NCI-H2107 treated with DMSO at 0.1 percent for 48 hours (cell line): ENCODE data around the gene CEACAM18.
"Not testable (repeated sequence)": the region's sequence is repeated elsewhere in the genome, so short reads cannot be mapped to it uniquely, and the experiment has no call there.

Experiments
- DNase-seq: peaks from one replicate; lab custom pipeline; 2025; ENCODE audit not compliant: unreplicated experiment; lab: John Stamatoyannopoulos, UW

Gene CEACAM18

DNA sequence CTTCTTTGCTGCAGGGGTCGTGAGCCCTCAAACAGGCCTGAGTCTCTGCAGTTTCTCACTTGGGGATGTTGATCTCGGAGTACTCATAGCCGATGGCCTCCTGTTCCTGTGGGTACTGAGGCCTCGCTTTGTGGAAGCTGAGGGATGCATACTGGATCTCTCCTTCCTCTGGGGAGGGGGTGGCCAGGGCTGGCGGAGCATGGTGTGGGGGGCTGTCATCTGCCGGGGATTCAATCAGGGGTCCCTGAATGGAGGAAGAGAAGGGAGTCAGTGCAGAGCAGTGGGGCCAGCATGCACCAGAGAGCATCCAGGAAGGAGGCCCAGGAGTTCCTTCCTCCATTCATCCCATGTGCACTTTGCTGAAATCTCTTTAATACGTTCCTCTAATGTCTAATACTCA is 13.2 kb downstream of the CEACAM18 start:
- no peak for DNase-seq

- DNase-seq: no peak
These were observed 15.4 kb downstream of the CEACAM18 start for GRCh38 chr19:51493776-51494175.

GRCh38 chr19:51497666-51498065 is 19.3 kb downstream of the CEACAM18 start:
- no peak for DNase-seq

DNA sequence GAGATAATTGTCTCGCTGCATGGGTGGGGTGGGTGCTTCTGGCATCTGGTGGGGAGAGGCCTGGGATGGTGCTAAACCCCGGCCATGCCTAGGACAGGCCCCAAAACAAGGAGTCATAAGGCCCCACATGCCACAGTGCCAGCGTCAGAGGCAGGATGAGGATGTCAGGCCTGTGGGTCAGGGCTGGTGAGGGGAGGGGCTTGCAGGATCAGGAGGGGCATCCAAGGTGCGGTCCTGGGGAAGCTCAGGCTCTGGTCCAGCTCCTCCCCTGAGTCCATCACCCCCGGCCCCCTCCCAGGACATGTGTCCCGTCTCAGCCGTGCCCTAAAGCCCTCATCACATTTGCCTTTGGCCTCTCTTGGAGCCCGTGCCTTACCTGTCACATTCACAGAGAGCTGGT is 22.6 kb downstream of the CEACAM18 start:
- not testable (repeated sequence) for DNase-seq

DNA sequence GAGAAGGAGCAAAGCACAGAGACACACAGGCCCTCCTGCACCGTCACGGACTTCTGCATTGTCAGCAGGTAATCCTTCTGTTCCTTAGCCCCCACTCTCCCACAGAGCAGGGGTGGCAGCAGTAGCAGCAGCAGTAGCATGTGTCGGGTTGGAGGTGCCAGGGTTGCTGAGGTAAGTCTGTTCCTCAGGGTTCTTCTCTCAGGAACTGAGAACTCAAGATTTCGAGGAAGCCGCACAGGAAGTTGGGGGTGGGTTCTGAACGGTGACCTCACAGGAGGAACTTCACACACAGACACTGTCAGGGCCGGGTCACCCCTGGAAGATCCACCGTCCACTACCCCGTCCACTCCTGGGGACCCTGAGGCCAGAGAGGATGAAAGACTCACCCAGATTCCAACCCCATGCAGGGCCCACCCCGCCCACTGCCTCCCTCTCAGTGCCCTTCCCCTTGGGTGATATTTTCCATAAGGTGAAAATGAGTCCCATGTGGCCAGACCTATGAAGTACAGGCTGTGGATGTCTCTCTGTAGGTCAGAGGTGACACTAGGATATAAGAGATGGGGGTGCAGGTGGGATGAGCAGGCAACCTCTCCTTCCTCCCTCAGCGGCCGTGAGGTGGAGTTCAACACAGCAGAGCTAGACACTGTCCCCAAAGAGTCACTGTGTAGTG is 23.4 kb downstream of the CEACAM18 start, which contains the start of gene SIGLEC12:
Gene SIGLEC12 (minus strand): TSS at position 207 of the 670 bp plus-strand sequence. CDS start 67 bp downstream, at position 140.
- no peak for DNase-seq

DNA sequence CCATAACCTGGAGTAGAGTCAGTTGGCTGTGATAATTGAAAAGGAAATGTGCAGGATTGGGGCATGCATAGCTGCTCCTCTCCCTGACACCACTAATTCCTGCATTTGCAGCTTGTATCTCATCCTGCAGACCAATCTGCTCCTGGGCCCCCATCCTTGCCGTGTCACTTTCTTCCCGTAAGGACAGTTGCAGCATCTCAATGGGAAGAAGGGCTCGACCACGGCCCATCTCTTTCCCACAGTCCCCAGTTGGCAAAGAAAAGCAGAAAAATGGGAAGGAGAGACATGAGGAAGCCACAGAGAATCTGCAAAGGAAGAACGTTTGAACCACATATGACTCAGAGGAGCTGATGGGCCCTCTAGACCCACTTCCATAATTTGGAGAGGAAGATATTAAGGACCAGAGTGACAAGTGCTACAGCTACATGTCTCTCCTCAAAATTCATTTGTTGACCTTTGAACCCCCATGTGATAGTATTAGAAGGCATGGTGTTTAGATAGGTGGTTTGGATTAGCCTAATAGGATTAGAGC is 25.0 kb downstream of the CEACAM18 start:
- DNase-seq: no peak

- DNase-seq: no peak
These were observed 25.6 kb downstream of the CEACAM18 start for GRCh38 chr19:51503896-51504295.

DNA sequence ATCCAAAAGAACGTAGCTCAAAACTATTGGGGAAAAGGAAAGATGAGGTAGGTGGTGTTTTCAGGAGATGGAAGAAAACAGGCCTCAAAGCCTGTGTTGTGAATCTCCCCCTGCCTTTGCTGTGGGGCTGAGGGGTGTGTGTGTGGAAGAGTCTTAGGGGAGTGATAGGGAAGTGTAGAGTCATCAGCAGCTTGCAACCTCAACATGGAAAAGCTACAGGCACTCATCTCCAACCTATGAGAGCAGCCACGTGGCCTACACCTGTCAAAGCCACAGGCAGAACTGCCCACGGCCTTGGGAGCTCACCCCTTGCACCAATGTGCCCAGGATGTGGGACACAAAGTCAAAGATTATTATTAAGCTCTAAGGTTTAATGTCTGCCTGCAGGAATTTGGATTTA is 27.6 kb downstream of the CEACAM18 start:
- no peak for DNase-seq

DNA sequence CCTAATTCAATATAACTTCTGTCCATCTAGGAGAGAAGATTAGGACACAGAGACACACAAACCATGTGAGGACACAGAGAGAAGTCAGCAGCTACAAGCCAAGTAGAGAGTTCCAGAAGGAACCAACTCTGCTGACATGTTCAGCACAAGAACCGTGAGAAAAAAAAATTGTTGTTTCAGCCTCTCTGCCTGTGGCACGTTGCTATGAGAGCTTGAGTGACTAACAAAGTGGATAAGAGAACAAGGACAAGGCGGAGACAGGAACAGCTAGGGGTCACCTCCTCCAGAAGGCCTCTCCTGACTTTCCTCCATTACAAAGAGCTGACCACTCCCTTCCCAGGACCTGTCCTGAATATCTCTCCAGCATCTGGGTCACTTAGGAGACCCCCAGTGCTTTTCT is 28.9 kb downstream of the CEACAM18 start:
- DNase-seq: no peak

- DNase-seq: no peak
These were observed 29.3 kb downstream of the CEACAM18 start for GRCh38 chr19:51507640-51508058.

DNA sequence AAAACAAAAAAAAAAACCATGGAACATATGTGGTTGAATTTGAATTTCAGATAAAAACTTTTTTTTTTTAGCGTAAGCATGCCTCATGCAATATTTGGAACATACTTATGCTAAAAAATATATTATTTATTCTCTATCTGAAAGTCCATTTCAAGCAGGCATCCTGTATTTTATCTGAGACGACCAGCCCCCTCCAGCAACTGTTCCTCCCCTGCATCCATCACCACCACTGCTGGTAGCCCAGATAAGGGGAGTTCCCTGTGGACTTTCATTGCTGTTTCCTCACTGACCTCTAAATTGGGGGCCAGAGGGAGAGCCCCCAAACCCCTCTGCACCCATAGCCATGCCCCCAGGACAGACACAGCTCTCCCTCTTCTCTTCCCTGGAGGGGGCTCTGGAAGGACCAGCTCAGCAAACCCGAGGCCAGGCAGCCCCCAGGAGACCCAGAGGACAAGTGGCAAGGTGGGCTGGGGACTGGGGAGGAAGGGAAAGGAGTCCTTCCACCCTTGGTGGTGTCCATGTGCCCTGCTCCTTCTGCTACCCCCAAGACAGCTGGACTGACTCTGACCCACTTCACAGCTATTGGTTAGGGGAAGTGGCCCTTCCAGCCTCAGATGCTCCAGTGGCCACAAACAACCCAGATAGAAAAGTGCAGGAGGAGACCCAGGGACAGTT is 29.9 kb downstream of the CEACAM18 start:
- no peak for DNase-seq

DNA sequence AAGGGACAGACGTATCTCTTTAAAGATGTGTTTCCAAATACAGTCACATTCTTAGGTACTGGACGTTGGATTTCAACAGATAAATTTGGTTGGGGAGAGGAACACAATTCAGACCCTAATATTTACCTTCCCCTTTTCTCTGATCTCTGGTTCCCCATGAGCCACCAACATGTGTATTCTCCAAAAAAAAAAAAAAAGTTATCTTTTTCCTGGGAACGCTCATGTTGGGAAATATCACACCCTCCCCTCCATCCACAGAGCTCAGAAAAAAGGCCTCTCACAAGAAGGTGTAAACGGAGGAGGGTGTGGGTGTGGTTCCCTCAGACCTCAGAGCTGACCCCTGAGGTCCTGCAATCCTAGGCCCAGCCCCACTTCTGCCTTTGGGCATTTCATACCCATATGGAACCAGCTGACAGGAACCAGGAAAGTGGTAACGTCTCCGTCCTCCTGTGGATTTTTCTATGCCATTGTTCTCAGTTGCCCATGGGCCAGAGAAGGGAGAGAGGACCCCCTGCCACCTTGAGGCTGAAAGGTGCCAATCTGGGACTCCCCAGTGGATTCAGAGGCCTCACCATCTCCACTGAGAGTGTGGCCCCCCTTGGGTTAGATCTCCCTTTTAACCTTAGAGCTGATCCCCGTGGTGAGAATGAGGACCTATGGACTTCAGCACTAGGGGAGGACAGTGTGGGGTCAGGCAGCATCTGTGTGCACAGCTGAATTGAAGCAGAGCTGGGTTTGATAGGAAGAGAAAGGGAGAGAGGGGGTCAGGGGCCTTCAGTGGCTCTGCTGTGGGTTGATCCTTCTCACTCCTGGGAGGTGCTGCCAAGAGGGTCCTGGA is 31.7 kb downstream of the CEACAM18 start:
- no peak for DNase-seq

DNA sequence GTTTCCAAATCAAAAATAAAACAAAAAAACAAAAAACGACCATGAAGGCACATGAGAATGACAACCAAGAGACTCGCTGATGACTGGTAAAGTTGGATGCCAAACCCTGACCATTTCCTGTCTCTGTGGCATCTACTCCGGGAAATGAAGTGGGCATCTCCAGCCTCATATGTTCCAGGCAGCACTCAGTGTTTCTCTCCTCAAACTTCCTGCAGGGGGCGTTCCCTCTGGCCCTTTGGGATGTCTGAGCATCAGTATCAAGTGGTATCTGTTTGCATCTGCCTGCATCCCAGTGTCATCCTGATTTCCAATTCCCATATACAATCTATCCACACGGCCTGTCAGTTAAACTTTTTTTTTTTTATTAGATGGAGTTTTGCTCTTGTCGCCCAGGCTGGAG is 33.0 kb downstream of the CEACAM18 start:
- DNase-seq: no peak

- DNase-seq: no peak
These were observed 35.6 kb downstream of the CEACAM18 start for GRCh38 chr19:51513968-51514367.

DNA sequence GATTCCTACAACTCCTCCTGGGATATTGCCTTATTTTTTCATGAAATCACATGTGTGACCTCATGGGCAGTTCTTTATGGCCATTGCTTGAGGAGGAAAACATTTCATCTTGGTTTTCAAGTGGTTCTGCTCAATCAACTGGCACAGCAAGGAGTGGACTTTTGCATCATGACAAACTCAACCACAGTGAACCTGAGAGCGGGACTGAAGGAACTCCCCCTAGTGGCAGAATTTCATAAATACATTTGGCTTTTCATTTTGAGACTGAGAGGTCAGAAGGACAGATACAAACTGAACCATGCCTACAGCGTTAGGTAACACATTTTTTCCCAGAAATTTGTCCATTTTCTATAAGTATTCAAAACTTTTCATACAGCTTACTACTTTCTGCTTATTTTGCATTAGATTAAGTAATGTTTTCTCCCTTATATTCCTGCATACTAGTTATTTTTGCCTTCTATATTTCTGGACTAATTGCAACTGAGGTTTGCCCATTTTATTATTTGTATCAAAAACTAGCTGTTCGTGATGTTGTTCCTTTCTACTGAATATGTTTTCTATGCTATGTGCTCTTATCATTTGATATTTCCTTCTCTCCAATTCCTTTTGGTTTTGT is 36.6 kb downstream of the CEACAM18 start:
- peak; percentile 47 for DNase-seq

- DNase-seq: no peak
These were observed 42.4 kb downstream of the CEACAM18 start for GRCh38 chr19:51520728-51521127.

GRCh38 chr19:51521357-51521756 is 43.0 kb downstream of the CEACAM18 start:
- no peak for DNase-seq

GRCh38 chr19:51521781-51522180 is 43.4 kb downstream of the CEACAM18 start:
- DNase-seq: no peak

GRCh38 chr19:51524666-51525264 is 46.4 kb downstream of the CEACAM18 start:
- DNase-seq: no peak

DNA sequence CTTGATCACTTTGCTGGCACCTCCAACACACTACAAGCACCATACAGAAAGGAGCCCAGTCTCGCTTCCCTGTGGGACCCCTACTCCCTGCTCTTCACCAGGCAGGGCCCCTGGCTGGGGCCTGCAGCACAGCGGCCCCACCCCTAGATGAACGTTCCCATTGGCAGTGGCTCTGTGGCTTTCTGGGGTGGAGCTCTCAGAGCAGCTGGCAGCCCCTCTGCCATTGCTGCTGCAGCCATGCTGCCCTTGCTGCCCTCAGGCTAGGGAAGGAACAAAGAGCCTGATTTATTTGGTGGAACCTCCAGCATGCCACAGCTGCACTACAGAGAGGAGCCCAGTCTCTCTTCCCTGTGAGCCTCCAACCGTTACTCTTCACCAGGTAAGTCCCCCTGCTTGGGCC is 47.3 kb downstream of the CEACAM18 start:
- no peak for DNase-seq

- DNase-seq: no peak
These were observed 51.0 kb downstream of the CEACAM18 start for GRCh38 chr19:51529301-51529700.
